ENCODE measurements around the gene SLC6A6. TPM values are rescaled to one million over a fixed set of nuclear protein-coding genes. Genes with fewer than 3 reads are reported as not detected.
"Not testable (repeated sequence)": the region's sequence is repeated elsewhere in the genome, so short reads cannot be mapped to it uniquely, and the experiment has no call there.

SLC6A6 gene
- total RNA-seq, 1 donor from 2014 or later: 14.3 TPM

GRCh38 chr3:14428087-14429033 is 26.0 kb downstream of the SLC6A6 start:
- no peak for ATAC-seq
- no peak for DNase-seq (ENCODE audit: missing footprints)
- intact Hi-C loops (cut with DNase I): no loop called here

DNA sequence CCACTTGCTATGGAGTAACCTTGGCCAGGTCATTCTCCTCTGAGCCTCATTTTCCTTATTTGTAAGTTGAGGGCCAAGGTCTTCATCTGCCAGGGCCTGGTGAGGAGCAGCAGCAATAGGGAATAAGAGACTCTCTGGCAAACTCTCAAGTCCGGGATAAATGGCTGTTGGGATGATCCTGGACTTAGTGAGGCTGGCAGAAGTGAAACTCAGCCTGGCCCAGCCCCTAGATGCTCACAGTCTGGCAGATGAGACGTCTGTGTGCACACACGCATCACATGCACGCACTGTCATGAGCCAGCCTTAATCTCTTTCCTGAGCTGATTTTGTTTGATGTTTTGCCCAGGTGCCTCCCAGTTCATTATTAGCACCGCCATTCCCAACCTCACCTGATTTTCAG is 26.8 kb downstream of the SLC6A6 start:
- ATAC-seq: no peak
- DNase-seq (ENCODE audit: missing footprints): no peak
- intact Hi-C loops (cut with DNase I): no loop called here

GRCh38 chr3:14429640-14430039 is 27.2 kb downstream of the SLC6A6 start:
- DNase-seq (ENCODE audit: missing footprints) (no peak), ATAC-seq (no peak)
- intact Hi-C loops (cut with DNase I): no loop called here

DNA sequence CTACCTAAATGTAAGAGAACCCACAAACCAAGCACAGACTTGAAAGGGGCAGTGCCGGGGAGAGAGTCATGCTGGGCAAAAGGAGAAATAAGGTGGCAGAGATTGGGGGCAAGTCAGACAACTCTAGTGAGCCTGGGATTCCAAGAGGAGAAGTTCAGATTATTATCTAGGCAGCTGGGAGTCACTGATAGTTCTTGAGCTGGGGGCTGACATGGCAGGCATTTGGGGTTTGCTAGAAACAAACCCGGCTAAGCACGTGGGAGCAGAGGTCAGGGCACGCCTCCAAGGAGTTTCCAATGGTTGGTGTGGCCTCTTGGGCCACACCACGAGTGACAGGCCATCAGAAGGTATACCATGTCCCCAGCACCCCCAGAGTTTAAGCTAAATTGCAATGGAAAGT is 27.6 kb downstream of the SLC6A6 start:
- ATAC-seq (no peak), DNase-seq (ENCODE audit: missing footprints) (no peak)
- intact Hi-C loops (cut with DNase I): no loop called here

DNA sequence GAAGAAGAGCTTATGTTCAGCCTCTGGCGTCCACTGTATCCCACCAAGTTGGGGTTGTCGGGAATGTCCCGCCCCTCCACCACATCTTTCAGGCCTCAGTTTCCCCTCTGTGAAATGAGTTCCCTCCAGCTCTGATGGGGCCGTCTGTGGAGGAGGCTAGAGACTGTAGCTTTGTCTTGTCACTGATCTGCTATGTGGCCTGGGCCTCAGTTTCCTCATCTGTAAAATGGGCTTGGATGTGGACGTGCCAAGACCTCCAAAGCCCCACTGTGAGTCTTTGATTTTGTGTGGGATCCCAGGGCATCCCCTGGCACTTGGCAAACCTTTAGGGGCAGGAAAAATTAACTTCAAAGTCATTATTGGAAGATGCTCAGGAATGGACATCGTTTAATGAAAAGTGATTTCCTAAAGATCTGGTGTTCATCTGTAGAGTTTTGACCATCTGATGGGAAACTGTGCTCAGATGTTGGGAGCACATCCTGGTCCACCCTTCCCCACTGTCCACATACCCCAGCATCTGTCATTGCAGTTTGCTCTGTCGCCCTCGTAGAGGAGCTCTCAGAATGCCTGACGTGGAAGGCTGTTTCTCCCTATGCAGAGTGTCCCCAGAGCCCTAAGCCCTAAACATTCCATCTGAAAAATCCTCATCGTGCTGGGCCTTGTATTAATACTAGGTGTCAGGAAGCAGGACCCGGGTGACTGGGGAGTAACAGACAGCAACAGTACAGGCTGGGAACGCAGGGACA is 28.5 kb downstream of the SLC6A6 start:
- DNase-seq (ENCODE audit: missing footprints) (no peak), ATAC-seq (no peak)
- intact Hi-C loops (cut with DNase I): no loop called here

DNA sequence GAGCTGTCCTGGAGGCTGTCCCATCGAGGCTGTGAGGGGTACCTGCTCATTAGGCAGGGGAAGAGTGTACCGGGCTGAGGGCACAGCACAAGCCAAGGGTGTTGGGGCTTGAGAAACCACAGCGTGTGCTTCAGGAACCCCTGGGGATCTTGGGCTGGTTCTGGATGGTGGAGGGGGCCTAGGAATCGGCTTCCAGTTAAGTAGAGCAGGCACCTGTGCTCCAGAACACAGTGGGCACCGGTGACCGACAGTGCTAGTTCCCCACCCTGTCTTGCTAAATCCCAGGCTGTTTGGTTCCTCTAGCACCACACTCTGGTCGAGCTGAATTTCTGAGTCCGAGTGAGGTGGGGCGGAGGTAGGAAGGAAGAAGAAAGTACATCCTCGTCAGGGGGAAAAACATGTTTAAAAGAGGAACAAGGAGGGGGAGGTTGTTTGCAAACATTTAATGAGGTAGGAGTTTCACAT is 29.1 kb downstream of the SLC6A6 start:
- DNase-seq (ENCODE audit: missing footprints) (no peak), ATAC-seq (no peak)
- intact Hi-C loops (cut with DNase I): no loop called here

DNA sequence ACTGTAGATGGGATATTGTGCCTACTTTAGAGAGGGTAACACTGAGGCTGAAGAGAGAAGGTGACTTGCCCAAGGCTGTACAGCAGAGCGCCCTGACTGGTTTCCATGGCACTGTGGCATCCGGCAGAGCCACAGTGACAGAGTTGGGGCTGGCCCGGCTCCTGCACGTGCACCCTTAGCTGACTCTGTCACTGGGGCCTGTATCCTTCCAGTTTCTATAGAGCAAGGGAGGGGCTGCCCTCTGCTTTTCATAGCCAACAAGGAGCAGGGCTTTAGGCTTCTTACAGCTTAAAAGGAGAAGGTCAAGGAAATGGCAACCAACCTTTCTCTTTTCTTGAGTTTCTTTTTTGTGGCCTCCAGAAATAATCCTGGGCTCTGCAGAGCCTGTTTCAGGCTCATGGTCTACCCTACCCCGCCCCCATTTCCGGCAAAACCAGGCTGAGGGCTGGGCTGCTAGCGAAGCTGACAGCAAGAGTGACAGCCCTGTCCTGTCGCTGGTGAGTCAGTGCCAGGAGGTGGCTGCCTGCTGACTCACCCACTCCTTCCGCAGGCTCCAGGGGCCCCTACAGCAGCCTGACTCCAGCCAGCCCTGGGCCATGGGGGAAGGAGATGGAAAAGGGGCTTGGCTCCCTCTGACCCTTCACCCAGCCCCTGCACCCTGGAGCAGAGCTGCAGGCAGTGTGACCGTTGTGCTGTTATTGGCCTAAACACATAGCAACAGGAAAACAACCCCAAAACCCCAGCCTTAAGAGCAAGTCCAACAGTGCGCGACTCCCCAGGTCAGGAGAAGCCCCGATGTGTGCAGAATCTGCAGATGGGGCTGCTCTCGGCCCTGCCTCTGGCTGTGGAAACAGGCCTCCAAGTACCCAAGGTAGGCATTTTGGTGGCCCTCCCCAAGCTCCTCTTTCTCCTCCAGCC is 29.8 kb downstream of the SLC6A6 start:
- ATAC-seq (peak; percentile 86), DNase-seq (ENCODE audit: missing footprints) (peak; percentile 95)
- intact Hi-C loops (cut with DNase I): no loop called here

GRCh38 chr3:14433106-14433505 is 30.7 kb downstream of the SLC6A6 start:
- intact Hi-C loops (cut with DNase I): no loop called here
- ATAC-seq (no peak), DNase-seq (ENCODE audit: missing footprints) (no peak)

DNA sequence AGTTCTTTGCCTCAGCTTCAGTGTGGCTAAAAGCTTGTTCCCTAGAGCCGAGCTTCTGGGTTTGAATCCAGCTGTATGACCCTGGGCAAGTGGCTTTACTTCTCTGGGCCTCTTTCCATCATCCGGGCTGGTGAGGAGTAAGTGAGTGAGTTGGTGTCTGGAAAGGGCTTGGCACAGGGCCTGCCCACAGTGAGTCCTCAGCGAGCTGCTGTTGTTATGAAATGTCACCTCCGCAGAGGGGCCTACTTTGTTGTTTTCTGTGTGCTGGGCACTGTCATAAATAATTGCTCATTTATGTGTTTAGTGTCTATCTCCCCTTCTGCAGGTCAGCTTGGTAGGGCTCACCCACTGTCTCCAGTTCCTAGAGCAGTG is 31.7 kb downstream of the SLC6A6 start:
- intact Hi-C loops (cut with DNase I): no loop called here
- DNase-seq (ENCODE audit: missing footprints) (no peak), ATAC-seq (no peak)

- no peak for ATAC-seq
- intact Hi-C loops (cut with DNase I): no loop called here
- peak; percentile 78 for DNase-seq (ENCODE audit: missing footprints)
Observed at GRCh38 chr3:14434498-14435151, 32.2 kb downstream of the SLC6A6 start.

DNA sequence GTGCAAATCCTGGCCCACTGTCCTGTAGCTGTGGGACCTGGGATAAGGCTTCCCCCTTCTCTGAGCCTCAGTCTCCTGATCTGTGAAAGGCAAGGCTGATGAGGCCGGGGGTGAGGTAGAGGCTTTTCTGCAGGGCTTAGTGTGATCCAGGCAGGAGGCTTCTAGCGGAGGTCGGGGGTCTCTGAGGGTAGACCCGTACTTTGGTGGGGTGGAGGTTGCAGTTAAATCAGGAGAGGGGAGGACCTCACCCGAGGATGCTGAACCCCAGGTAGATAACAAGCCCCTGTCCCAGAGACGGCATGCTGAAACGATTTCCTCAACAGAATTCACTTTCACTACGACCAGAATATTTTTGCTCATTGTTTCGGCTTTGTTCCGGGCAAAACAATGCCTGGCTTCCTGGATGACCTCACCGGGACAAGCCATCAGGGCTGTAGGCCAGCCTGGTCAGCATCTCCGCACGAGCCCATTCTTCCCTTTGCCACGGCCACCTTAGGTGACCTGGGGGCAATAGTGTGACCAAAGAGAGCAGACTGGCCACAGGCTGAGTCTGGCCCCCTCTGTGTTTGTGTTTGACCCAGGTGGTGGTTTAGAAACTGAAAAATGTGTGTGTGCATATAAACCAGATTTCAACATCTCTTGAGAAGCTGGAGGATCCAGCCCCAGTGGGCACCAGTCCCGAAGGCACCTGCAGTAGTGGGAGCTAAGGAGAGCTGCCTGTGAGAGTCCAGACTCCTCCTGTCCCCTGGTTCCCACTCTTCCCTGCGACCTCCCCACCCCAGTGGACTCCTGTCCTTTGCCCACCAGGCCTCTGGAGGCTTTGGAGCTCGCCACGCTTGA is 33.0 kb downstream of the SLC6A6 start:
- intact Hi-C loops (cut with DNase I): no loop called here
- no peak for DNase-seq (ENCODE audit: missing footprints)
- ATAC-seq: no peak

- DNase-seq (ENCODE audit: missing footprints) (no peak), ATAC-seq (no peak)
- intact Hi-C loops (cut with DNase I): no loop called here
Observed at GRCh38 chr3:14436954-14437281, 34.5 kb downstream of the SLC6A6 start.

DNA sequence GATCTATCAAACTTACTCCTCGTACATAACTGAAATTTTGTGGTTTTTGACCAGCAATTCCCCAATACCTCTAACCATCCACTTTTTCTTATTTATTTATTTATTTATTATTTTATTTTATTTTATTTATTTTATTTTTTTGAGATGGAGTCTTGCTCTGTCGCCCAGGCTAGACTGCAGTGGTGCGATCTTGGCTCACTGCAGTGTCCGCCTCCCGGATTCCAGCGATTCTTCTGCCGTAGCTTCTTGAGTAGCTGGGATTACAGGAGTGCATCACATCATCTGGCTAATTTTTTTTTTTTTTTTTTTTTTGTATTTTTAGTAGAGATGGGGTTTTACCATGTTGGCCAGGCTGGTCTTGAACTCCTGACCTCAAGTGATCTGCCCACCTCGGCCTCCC is 35.3 kb downstream of the SLC6A6 start:
- DNase-seq (ENCODE audit: missing footprints); ATAC-seq; intact Hi-C loops (cut with DNase I): not testable (repeated sequence)

DNA sequence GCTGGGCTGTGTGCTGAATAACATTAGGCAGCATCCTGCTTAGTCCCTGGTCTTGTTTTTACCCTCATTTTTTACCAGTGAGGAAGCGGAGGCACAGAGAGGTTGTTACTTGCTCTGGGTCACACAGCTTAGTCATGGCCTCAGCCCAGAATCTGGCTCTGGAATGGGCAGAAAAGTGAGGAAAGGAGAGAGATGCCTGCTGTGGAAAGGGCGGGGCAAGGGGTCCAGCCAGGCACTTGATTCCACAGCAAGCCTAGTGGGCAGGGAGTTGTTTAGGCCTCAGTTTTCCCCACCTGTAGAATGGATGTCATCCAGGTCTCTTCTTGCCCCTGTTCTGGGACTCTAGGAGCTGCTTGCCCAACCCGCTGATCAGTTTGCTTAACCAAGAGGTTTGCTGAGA is 35.9 kb downstream of the SLC6A6 start:
- intact Hi-C loops (cut with DNase I): no loop called here
- ATAC-seq: no peak
- no peak for DNase-seq (ENCODE audit: missing footprints)

- no peak for DNase-seq (ENCODE audit: missing footprints)
- intact Hi-C loops (cut with DNase I): no loop called here
- no peak for ATAC-seq
Observed at GRCh38 chr3:14438929-14439328, 36.5 kb downstream of the SLC6A6 start.

DNA sequence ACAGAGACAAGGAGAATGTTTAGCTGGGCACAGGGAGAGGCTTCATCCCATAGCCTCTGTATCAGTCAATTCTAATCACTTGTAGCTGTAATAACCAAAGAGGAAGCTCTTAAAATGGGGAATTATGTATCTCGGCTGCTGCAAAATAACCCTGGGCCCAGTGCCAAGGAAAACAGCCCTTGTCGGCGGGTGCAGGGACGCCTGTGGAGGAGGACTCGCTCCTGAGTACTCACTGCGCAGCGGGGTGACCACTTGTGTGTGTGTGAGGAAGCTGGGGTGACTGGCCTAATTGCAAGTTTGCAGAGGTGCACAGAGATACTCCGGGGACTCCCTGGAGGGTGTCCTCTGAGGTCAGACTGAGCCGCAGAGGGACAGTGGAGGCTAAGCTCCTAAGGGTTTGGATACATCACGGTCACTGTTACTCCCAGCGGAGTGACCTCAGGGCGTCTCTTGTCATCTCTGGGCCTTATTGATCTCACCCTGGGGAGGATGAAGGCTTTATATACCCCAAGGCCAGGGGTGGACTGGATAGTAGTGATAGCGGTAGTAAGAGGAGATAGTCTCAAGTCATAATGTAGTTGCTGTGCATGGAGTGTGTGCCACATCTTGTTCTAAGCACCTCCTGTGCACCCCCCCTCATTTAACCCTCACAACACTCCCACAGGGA is 37.2 kb downstream of the SLC6A6 start:
- intact Hi-C loops (cut with DNase I): no loop called here
- ATAC-seq (peak; percentile 71), DNase-seq (ENCODE audit: missing footprints) (peak; percentile 92)

DNA sequence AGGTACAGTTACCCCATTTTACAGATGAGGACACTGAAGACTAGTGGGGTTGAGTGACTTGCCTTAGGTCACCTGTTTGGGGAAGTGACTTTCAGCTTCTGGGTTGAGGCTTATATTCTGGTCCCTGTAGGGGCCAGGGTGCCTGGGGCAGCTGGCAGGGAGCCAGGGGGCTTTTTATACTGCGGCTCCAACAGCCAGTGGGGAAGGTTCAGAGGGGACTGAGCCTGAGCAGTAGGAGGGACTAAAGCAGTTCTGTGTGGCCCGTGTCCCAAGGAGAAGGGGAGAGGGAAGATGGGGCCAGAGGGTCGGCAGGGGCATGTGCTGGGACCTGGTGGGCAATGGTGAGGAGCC is 37.7 kb downstream of the SLC6A6 start:
- DNase-seq (ENCODE audit: missing footprints) (no peak), ATAC-seq (no peak)
- intact Hi-C loops (cut with DNase I): no loop called here
